Adrenal gland (tissue), 5 donors: ENCODE results near the gene C10orf143.

ENCODE experiments used
- POLR2A ChIP-seq, 2 donors: fragments of 450-650 bp; IDR thresholded peaks; one replicate each; pipeline ENCODE4 v1.6.1; 2017; ENCODE audit warnings: antibody characterized with exemption in 2 of 2, mild to moderate bottlenecking in 2 of 2, moderate library complexity in 1 of 2
- TF ChIP-seq, protein P1 (sequence below), 6 experiments: fragments of 450-650 bp in 4 of 6; fragments of 200-600 bp in 2 of 6; sonication (generic) in 1 of 6; IDR thresholded peaks; 1 replicate in 5 of 6; 2 replicates in 1 of 6; pipeline versions ENCODE4 v1.5.1 to v1.8.0; 2016 to 2021; ENCODE audit warnings: antibody characterized with exemption in 6 of 6, mild to moderate bottlenecking in 2 of 6, moderate library complexity in 1 of 6
- donor health status: DM: no; HTN: no; CAD: no.

DNA sequence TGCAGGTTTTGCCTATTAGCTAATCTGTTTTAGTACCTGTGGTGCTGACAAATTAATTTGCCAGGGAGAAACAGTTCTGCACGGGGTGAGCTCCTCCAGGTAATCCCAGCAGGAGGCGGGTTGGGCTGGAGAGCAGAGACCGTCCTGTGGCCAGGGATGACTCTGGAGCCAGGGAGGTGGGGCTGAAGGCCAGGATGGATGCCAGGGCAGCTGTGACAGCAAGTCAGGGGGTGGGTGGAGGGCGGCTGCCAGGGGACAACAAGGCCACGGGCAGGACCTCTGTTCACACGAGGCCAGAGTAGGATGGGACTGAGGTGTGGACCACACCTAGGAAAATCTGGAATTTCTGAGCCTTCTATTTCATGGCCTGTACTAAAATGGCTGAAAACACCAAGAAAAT is 48.9 kb downstream of the C10orf143 start:
- TF ChIP-seq, protein P1, sequence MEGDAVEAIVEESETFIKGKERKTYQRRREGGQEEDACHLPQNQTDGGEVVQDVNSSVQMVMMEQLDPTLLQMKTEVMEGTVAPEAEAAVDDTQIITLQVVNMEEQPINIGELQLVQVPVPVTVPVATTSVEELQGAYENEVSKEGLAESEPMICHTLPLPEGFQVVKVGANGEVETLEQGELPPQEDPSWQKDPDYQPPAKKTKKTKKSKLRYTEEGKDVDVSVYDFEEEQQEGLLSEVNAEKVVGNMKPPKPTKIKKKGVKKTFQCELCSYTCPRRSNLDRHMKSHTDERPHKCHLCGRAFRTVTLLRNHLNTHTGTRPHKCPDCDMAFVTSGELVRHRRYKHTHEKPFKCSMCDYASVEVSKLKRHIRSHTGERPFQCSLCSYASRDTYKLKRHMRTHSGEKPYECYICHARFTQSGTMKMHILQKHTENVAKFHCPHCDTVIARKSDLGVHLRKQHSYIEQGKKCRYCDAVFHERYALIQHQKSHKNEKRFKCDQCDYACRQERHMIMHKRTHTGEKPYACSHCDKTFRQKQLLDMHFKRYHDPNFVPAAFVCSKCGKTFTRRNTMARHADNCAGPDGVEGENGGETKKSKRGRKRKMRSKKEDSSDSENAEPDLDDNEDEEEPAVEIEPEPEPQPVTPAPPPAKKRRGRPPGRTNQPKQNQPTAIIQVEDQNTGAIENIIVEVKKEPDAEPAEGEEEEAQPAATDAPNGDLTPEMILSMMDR (IDR thresholded peaks at IDR 0.05) = no peak
- TF ChIP-seq POLR2A (IDR thresholded peaks at IDR 0.05) = no peak
